ENCODE results near the gene SLC6A11.

Gene SLC6A11

GRCh38 chr3:10962481-10963036 is 146.5 kb downstream of the SLC6A11 start:
- Histone ChIP-seq H3K27me3 (ENCODE audit: control insufficient read depth in 1 of 2, insufficient read depth in 2 of 2, low read length in 2 of 2) (peaks cover 4 to 10% of the 10 kb centered on the region in 2 donors), H3K4me1 (ENCODE audit: control insufficient read depth, insufficient read depth, low read length) (no peaks in the 10 kb centered on the region), H3K27ac (ENCODE audit: low read length) (no peak overlapping the region), H3K4me3 (ENCODE audit: low read length in 2 of 2) (no peak overlapping the region), H3K9ac (ENCODE audit: low read length in 2 of 2) (no peak overlapping the region), H3K36me3 (ENCODE audit: control insufficient read depth in 2 of 2, insufficient read depth in 2 of 2, low read length in 2 of 2) (no peaks in the 10 kb centered on the region), H3K9me3 (ENCODE audit: control insufficient read depth in 2 of 2, low read length in 2 of 2) (no peaks in the 10 kb centered on the region)

- H3K4me1 ChIP-seq (ENCODE audit: control insufficient read depth, insufficient read depth, low read length) = no peaks in the 10 kb centered on the region
- no peaks in the 10 kb centered on the region for H3K9me3 ChIP-seq (ENCODE audit: control insufficient read depth in 2 of 2, low read length in 2 of 2)
- H3K27ac ChIP-seq (ENCODE audit: low read length) = no peak overlapping the region
- H3K9ac ChIP-seq (ENCODE audit: low read length in 2 of 2) = no peak overlapping the region
- peaks cover 0 to 12% of the 10 kb centered on the region in 2 donors for H3K27me3 ChIP-seq (ENCODE audit: control insufficient read depth in 1 of 2, insufficient read depth in 2 of 2, low read length in 2 of 2)
- no peak overlapping the region for H3K4me3 ChIP-seq (ENCODE audit: low read length in 2 of 2)
- H3K36me3 ChIP-seq (ENCODE audit: control insufficient read depth in 2 of 2, insufficient read depth in 2 of 2, low read length in 2 of 2) = no peaks in the 10 kb centered on the region
Measured at GRCh38 chr3:10964537-10965167, 148.6 kb downstream of the SLC6A11 start.

DNA sequence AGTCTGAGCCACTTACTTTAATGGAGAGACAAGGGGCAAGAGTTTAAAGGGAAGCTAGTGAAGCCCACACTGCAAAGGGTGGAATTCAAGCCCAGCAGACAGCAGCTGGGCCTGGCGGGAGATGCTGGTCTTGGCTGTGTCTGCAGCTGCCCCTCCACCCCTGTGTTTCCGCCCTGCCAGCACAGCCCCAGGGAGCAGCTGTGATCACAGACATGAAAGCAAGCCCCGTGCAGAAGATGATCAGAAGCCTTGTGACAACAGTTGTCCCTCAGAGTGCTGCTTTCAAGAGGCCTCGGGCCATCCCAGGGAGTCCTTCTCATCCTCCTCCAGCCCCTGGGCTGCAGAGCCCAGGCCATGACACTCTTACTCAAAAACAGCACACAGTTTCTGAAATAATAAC is 152.4 kb downstream of the SLC6A11 start:
- peaks cover 5 to 25% of the 10 kb centered on the region in 2 donors for H3K27me3 ChIP-seq (ENCODE audit: control insufficient read depth in 1 of 2, insufficient read depth in 2 of 2, low read length in 2 of 2)
- H3K4me1 ChIP-seq (ENCODE audit: control insufficient read depth, insufficient read depth, low read length) = no peaks in the 10 kb centered on the region
- no peaks in the 10 kb centered on the region for H3K36me3 ChIP-seq (ENCODE audit: control insufficient read depth in 2 of 2, insufficient read depth in 2 of 2, low read length in 2 of 2)
- H3K9me3 ChIP-seq (ENCODE audit: control insufficient read depth in 2 of 2, low read length in 2 of 2) = no peaks in the 10 kb centered on the region
- H3K27ac ChIP-seq (ENCODE audit: low read length) = no peak overlapping the region
- no peak overlapping the region for H3K9ac ChIP-seq (ENCODE audit: low read length in 2 of 2)
- H3K4me3 ChIP-seq (ENCODE audit: low read length in 2 of 2) = no peak overlapping the region

DNA sequence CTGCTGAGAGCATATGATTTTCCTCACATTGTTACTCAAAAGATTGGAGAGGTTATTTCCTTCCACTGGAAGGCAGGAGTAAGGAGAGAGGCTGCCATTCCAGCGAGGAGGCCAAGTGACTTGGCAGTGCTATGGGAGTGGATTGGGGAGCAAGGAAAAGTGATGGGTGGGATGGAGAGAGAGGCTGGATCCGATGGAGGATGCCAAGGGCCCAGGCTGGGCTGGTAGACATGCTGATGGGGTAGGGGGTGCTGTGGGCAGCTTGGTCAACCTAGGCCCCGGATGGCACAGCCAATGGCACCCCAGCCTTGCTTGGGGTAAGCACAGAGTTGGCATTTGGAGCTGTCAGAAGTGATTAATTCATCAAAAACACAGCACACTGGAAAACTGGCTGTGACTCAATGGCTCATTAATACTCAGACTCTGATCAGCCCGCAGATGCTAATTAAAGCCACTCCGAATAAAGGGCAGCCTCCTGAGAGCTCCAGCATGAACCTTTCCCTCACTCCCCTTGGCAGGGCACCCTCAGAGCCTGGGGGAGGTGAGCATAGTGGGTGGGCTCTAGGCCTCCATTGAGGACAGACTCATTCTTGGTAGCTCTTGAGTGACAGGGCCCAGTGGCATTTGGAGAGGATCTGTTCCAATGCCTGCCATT is 154.4 kb downstream of the SLC6A11 start:
- Histone ChIP-seq H3K9me3 (ENCODE audit: control insufficient read depth in 2 of 2, low read length in 2 of 2) (no peaks in the 10 kb centered on the region), H3K4me3 (ENCODE audit: low read length in 2 of 2) (no peak overlapping the region), H3K9ac (ENCODE audit: low read length in 2 of 2) (no peak overlapping the region), H3K36me3 (ENCODE audit: control insufficient read depth in 2 of 2, insufficient read depth in 2 of 2, low read length in 2 of 2) (no peaks in the 10 kb centered on the region), H3K4me1 (ENCODE audit: control insufficient read depth, insufficient read depth, low read length) (no peaks in the 10 kb centered on the region), H3K27me3 (ENCODE audit: control insufficient read depth in 1 of 2, insufficient read depth in 2 of 2, low read length in 2 of 2) (peaks cover 5 to 31% of the 10 kb centered on the region in 2 donors), H3K27ac (ENCODE audit: low read length) (no peak overlapping the region)

DNA sequence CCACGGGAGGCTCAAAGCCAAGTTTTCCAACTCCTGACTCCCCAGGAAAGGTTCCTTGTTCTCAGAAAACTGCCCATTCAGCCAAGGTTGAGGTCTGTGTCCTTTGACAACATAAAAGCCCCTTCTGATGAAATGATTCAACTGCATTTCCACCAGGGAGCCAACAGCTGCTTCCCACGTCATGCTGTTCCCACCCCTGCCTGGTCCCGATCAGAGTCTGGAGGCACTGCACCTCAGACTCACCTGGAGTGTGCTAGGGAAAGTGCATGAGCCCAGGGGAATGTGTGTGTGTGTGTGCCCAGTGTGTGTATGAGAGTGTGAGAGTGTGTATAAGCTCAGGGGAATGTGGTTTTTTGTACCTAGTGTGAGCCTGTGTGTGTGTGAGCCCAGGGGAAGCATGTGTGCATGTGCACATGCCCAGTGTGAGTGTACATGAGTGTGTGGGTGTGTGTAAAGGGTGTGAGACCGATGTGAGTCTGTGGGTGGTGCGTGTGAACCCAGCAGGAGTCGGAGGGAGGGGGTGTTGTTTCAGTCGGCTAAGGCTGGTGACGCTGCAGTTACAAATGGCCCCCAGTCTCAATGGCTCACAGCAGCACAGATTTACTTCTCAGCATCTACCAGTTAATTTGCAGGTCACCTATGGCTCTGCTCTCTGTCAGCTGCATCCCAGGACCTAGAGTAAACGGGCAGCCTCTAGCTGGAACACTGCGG is 156.2 kb downstream of the SLC6A11 start:
- Histone ChIP-seq H3K27ac (ENCODE audit: low read length) (no peak overlapping the region), H3K4me3 (ENCODE audit: low read length in 2 of 2) (no peak overlapping the region), H3K9ac (ENCODE audit: low read length in 2 of 2) (no peak overlapping the region), H3K9me3 (ENCODE audit: control insufficient read depth in 2 of 2, low read length in 2 of 2) (peaks cover 0 to 2% of the 10 kb centered on the region in 2 donors), H3K27me3 (ENCODE audit: control insufficient read depth in 1 of 2, insufficient read depth in 2 of 2, low read length in 2 of 2) (peaks cover 5 to 31% of the 10 kb centered on the region in 2 donors), H3K4me1 (ENCODE audit: control insufficient read depth, insufficient read depth, low read length) (no peaks in the 10 kb centered on the region), H3K36me3 (ENCODE audit: control insufficient read depth in 2 of 2, insufficient read depth in 2 of 2, low read length in 2 of 2) (no peaks in the 10 kb centered on the region)

GRCh38 chr3:10973046-10973595 is 157.1 kb downstream of the SLC6A11 start:
- no peaks in the 10 kb centered on the region for H3K4me1 ChIP-seq (ENCODE audit: control insufficient read depth, insufficient read depth, low read length)
- peaks cover 5 to 31% of the 10 kb centered on the region in 2 donors for H3K27me3 ChIP-seq (ENCODE audit: control insufficient read depth in 1 of 2, insufficient read depth in 2 of 2, low read length in 2 of 2)
- H3K27ac ChIP-seq (ENCODE audit: low read length) = no peak overlapping the region

GRCh38 chr3:10974131-10974530 is 158.1 kb downstream of the SLC6A11 start:
- H3K4me1 ChIP-seq (ENCODE audit: control insufficient read depth, insufficient read depth, low read length) = no peaks in the 10 kb centered on the region
- H3K36me3 ChIP-seq (ENCODE audit: control insufficient read depth in 2 of 2, insufficient read depth in 2 of 2, low read length in 2 of 2) = no peaks in the 10 kb centered on the region
- H3K27ac ChIP-seq (ENCODE audit: low read length) = no peak overlapping the region
- H3K9me3 ChIP-seq (ENCODE audit: control insufficient read depth in 2 of 2, low read length in 2 of 2) = peaks cover 0 to 2% of the 10 kb centered on the region in 2 donors
- no peak overlapping the region for H3K4me3 ChIP-seq (ENCODE audit: low read length in 2 of 2)
- peaks cover 5 to 30% of the 10 kb centered on the region in 2 donors for H3K27me3 ChIP-seq (ENCODE audit: control insufficient read depth in 1 of 2, insufficient read depth in 2 of 2, low read length in 2 of 2)
- H3K9ac ChIP-seq (ENCODE audit: low read length in 2 of 2) = no peak overlapping the region

More at GRCh38 chr3:10973046-10973595, 157.1 kb downstream of the SLC6A11 start:
- H3K9me3 ChIP-seq (ENCODE audit: control insufficient read depth in 2 of 2, low read length in 2 of 2) = peaks cover 0 to 2% of the 10 kb centered on the region in 2 donors
- H3K9ac ChIP-seq (ENCODE audit: low read length in 2 of 2) = no peak overlapping the region
- no peaks in the 10 kb centered on the region for H3K36me3 ChIP-seq (ENCODE audit: control insufficient read depth in 2 of 2, insufficient read depth in 2 of 2, low read length in 2 of 2)
- no peak overlapping the region for H3K4me3 ChIP-seq (ENCODE audit: low read length in 2 of 2)

DNA sequence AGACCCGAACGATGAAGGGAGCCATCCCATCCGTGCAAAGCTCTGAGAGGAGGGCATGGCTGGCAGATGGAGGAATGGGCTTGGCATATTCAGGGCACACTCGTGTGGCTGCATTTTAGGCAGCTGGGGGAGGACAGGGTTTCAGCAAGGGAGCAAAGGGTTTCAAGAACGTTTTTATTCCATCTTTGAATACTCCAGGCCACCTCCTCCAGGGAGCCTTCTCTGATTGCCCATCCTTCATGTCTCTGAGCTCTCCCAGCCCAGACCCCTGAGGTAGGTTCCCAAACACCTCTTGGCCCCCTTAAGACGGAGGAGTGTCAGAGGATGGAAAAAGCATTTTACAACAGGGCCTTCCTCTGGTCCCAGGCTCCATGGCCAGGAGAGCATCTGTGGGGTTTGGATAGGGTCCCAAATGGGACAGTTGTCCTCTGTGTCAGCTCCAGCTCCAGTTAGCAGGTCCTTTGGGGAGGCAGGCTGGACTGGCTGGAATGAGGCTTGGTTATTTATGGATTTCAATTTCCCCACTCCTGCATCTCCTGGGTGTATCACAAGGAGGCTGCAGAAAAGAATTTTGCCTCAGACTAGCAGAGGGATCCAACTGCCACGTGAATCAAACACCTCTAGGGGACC is 158.8 kb downstream of the SLC6A11 start:
- Histone ChIP-seq H3K9ac (ENCODE audit: low read length in 2 of 2) (no peak overlapping the region), H3K4me1 (ENCODE audit: control insufficient read depth, insufficient read depth, low read length) (no peaks in the 10 kb centered on the region), H3K27ac (ENCODE audit: low read length) (no peak overlapping the region), H3K36me3 (ENCODE audit: control insufficient read depth in 2 of 2, insufficient read depth in 2 of 2, low read length in 2 of 2) (no peaks in the 10 kb centered on the region), H3K9me3 (ENCODE audit: control insufficient read depth in 2 of 2, low read length in 2 of 2) (peaks cover 0 to 2% of the 10 kb centered on the region in 2 donors), H3K27me3 (ENCODE audit: control insufficient read depth in 1 of 2, insufficient read depth in 2 of 2, low read length in 2 of 2) (peaks cover 5 to 26% of the 10 kb centered on the region in 2 donors), H3K4me3 (ENCODE audit: low read length in 2 of 2) (no peak overlapping the region)

GRCh38 chr3:10975695-10976234 is 159.7 kb downstream of the SLC6A11 start:
- no peak overlapping the region for H3K9ac ChIP-seq (ENCODE audit: low read length in 2 of 2)
- peaks cover 0 to 2% of the 10 kb centered on the region in 2 donors for H3K9me3 ChIP-seq (ENCODE audit: control insufficient read depth in 2 of 2, low read length in 2 of 2)
- H3K4me3 ChIP-seq (ENCODE audit: low read length in 2 of 2) = no peak overlapping the region
- no peaks in the 10 kb centered on the region for H3K4me1 ChIP-seq (ENCODE audit: control insufficient read depth, insufficient read depth, low read length)
- H3K36me3 ChIP-seq (ENCODE audit: control insufficient read depth in 2 of 2, insufficient read depth in 2 of 2, low read length in 2 of 2) = no peaks in the 10 kb centered on the region
- H3K27me3 ChIP-seq (ENCODE audit: control insufficient read depth in 1 of 2, insufficient read depth in 2 of 2, low read length in 2 of 2) = peaks cover 5 to 26% of the 10 kb centered on the region in 2 donors
- no peak overlapping the region for H3K27ac ChIP-seq (ENCODE audit: low read length)

- Histone ChIP-seq H3K4me1 (ENCODE audit: control insufficient read depth, insufficient read depth, low read length) (no peaks in the 10 kb centered on the region), H3K9me3 (ENCODE audit: control insufficient read depth in 2 of 2, low read length in 2 of 2) (peaks cover 0 to 2% of the 10 kb centered on the region in 2 donors), H3K27ac (ENCODE audit: low read length) (no peak overlapping the region), H3K4me3 (ENCODE audit: low read length in 2 of 2) (no peak overlapping the region), H3K27me3 (ENCODE audit: control insufficient read depth in 1 of 2, insufficient read depth in 2 of 2, low read length in 2 of 2) (peaks cover 3 to 19% of the 10 kb centered on the region in 2 donors), H3K9ac (ENCODE audit: low read length in 2 of 2) (no peak overlapping the region), H3K36me3 (ENCODE audit: control insufficient read depth in 2 of 2, insufficient read depth in 2 of 2, low read length in 2 of 2) (no peaks in the 10 kb centered on the region)
Measured at GRCh38 chr3:10976770-10977169, 160.7 kb downstream of the SLC6A11 start.

All from stomach smooth muscle (tissue), 2 donors.